Liver (tissue), 9 donors: ENCODE data around the gene TMEM163. TPM values are rescaled to one million over a fixed set of nuclear protein-coding genes. Genes with fewer than 3 reads are reported as not detected.

ENCODE experiments used
- DNase-seq: peaks from one replicate; pipeline ENCODE4 v3.0.0-alpha.2; 2017; ENCODE audit warnings: low spot score
- H3K27ac ChIP-seq, 2 donors: one replicate each; pipeline ENCODE4 v1.7.0; 2013; ENCODE audit warnings: inconsistent platforms in 2 of 2, low read length in 2 of 2, control low read depth in 1 of 2, low read depth in 1 of 2, mild to moderate bottlenecking in 1 of 2
- H3K27me3 ChIP-seq, 4 donors: one replicate each; pipeline versions ENCODE4 v1.6.1 to v1.7.0; 2013; ENCODE audit warnings: low read length in 3 of 4, inconsistent platforms in 1 of 4, mild to moderate bottlenecking in 1 of 4, moderate library complexity in 1 of 4; ENCODE audit not compliant: control insufficient read depth in 4 of 4, insufficient read depth in 4 of 4
- H3K36me3 ChIP-seq, 4 donors: one replicate each; pipeline versions ENCODE4 v1.6.1 to v1.7.0; 2013; ENCODE audit warnings: low read length in 3 of 4, mild to moderate bottlenecking in 3 of 4, low read depth in 1 of 4, moderate library complexity in 1 of 4; ENCODE audit not compliant: control insufficient read depth in 4 of 4, insufficient read depth in 3 of 4
- H3K4me1 ChIP-seq, 4 donors: one replicate each; pipeline versions ENCODE4 v1.6.1 to v1.7.0; 2013; ENCODE audit warnings: low read length in 3 of 4, mild to moderate bottlenecking in 3 of 4, moderate library complexity in 1 of 4; ENCODE audit not compliant: control insufficient read depth in 4 of 4, insufficient read depth in 4 of 4
- H3K4me3 ChIP-seq, 3 donors: one replicate each; pipeline versions ENCODE4 v1.6.1 to v1.7.0; 2013; ENCODE audit warnings: low read length in 3 of 3, control low read depth in 1 of 3, low read depth in 1 of 3, mild to moderate bottlenecking in 1 of 3
- H3K9ac ChIP-seq, 2 donors: one replicate each; pipeline ENCODE4 v1.7.0; 2013; ENCODE audit warnings: low read length in 2 of 2, mild to moderate bottlenecking in 2 of 2, moderate library complexity in 2 of 2, control low read depth in 1 of 2, low read depth in 1 of 2
- H3K9me3 ChIP-seq, 4 donors: one replicate each; pipeline versions ENCODE4 v1.6.1 to v1.7.0; 2013; ENCODE audit warnings: low read length in 3 of 4; ENCODE audit not compliant: control insufficient read depth in 4 of 4
- EGR1 ChIP-seq, 2 donors: IDR thresholded peaks; 2 replicates each; pipeline ENCODE4 v1.6.1; 2016 to 2018; ENCODE audit warnings: antibody characterized with exemption in 2 of 2, low read depth in 2 of 2
- FOXA2 ChIP-seq: IDR thresholded peaks from 2 replicates; pipeline ENCODE4 v1.6.1; 2016; ENCODE audit warnings: antibody characterized with exemption
- HNF4A ChIP-seq, 2 donors: conservative IDR thresholded peaks; 2 replicates each; pipeline ENCODE4 v1.6.1; 2016; ENCODE audit warnings: antibody characterized with exemption in 2 of 2, mild to moderate bottlenecking in 2 of 2
- NR2F2 ChIP-seq: IDR thresholded peaks from 2 replicates; pipeline ENCODE4 v1.6.1; 2016; ENCODE audit warnings: antibody characterized with exemption
- RAD21 ChIP-seq, 2 donors: IDR thresholded peaks; 2 replicates each; pipeline ENCODE4 v1.6.1; 2016; ENCODE audit warnings: antibody characterized with exemption in 2 of 2, mild to moderate bottlenecking in 2 of 2
- SP1 ChIP-seq: IDR thresholded peaks from 2 replicates; pipeline ENCODE4 v1.6.1; 2018; ENCODE audit warnings: antibody characterized with exemption, mild to moderate bottlenecking
- TAF1 ChIP-seq: conservative IDR thresholded peaks from 2 replicates; pipeline ENCODE4 v1.6.1; 2016; ENCODE audit warnings: antibody characterized with exemption, mild to moderate bottlenecking
- YY1 ChIP-seq: IDR thresholded peaks from 2 replicates; pipeline ENCODE4 v1.6.1; 2016; ENCODE audit warnings: antibody characterized with exemption, mild to moderate bottlenecking
- WGBS: extraction: QIAGEN DNeasy Blood & Tissue Kit; methylation state at CpG from one replicate; pipeline ENCODE4 v1.1.7; 2013; 5-methylcytosine and 5-hydroxymethylcytosine counted together
- polyA plus RNA-seq, 2 donors: library from polyadenylated mRNA; stranded (reverse) in 1 of 2; unstranded in 1 of 2; fragments of 200-250 nt in 1 of 2; fragments of >200 nt in 1 of 2; fragmentation: Nextera tagmentation in 1 of 2; extraction: Ambion mirVana in 1 of 2; gene quantifications; one replicate each; pipeline versions ENCODE4 v1.2.1 to v1.2.3, GENCODE V29; 2013 to 2015
- total RNA-seq, 2 donors: library from RNA; depleted of rRNA; stranded (reverse); fragments of >200 nt; gene quantifications; one replicate each; pipeline ENCODE4 v1.2.3, GENCODE V29; 2014
- TF ChIP-seq, protein P1 (sequence below): fragments of 150-350 bp; IDR thresholded peaks from 2 replicates; pipeline ENCODE4 v1.5.1; 2017; ENCODE audit warnings: improper control_type of control experiment, low read depth, low read length; ENCODE audit not compliant: missing input control
- TF ChIP-seq, protein P2 (sequence below): IDR thresholded peaks from 2 replicates; pipeline ENCODE4 v1.6.1; 2016; ENCODE audit warnings: antibody characterized with exemption
- TF ChIP-seq, protein P3 (sequence below): IDR thresholded peaks from 2 replicates; pipeline ENCODE4 v1.6.1; 2016; ENCODE audit warnings: antibody characterized with exemption, mild to moderate bottlenecking
- donor health status: healthy.
- donor health status: healthy.
- donor health status: healthy.
- donor health status: healthy.
- donor health status: healthy.

The TMEM163 gene
- total and polyA plus RNA-seq, 4 donors = 0.08 to 0.48 (median 0.25) TPM

- Histone ChIP-seq H3K4me3 (no peak overlapping the region), H3K27ac (no peak overlapping the region), H3K36me3 (peaks cover 0 to 2% (median 0%) of the 10 kb centered on the region in 4 donors), H3K9ac (no peak overlapping the region), H3K27me3 (no peaks in the 10 kb centered on the region), H3K4me1 (peaks cover 0 to 14% (median 9%) of the 10 kb centered on the region in 4 donors), H3K9me3 (no peaks in the 10 kb centered on the region)
- no peak for DNase-seq
- TF ChIP-seq, protein P1, sequence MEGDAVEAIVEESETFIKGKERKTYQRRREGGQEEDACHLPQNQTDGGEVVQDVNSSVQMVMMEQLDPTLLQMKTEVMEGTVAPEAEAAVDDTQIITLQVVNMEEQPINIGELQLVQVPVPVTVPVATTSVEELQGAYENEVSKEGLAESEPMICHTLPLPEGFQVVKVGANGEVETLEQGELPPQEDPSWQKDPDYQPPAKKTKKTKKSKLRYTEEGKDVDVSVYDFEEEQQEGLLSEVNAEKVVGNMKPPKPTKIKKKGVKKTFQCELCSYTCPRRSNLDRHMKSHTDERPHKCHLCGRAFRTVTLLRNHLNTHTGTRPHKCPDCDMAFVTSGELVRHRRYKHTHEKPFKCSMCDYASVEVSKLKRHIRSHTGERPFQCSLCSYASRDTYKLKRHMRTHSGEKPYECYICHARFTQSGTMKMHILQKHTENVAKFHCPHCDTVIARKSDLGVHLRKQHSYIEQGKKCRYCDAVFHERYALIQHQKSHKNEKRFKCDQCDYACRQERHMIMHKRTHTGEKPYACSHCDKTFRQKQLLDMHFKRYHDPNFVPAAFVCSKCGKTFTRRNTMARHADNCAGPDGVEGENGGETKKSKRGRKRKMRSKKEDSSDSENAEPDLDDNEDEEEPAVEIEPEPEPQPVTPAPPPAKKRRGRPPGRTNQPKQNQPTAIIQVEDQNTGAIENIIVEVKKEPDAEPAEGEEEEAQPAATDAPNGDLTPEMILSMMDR = no peak
- TF ChIP-seq, protein P2, sequence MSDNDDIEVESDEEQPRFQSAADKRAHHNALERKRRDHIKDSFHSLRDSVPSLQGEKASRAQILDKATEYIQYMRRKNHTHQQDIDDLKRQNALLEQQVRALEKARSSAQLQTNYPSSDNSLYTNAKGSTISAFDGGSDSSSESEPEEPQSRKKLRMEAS = no peak
- TF ChIP-seq NR2F2 (no peak), SP1 (no peak), HNF4A (conservative IDR thresholded peaks at IDR 0.05) (no peak), RAD21 (IDR thresholded peaks at IDR 0.05) (no peak)
- 81% methylated on average over 3 of the region's 3 CpGs for WGBS
Measured at GRCh38 chr2:134408791-134409190, 310.0 kb downstream of the TMEM163 start.

GRCh38 chr2:134408386-134408785 is 310.4 kb downstream of the TMEM163 start:
- H3K36me3 ChIP-seq = peaks cover 0 to 2% (median 0%) of the 10 kb centered on the region in 4 donors
- DNase-seq = no peak
- no peaks in the 10 kb centered on the region for H3K9me3 ChIP-seq
- H3K4me1 ChIP-seq = peaks cover 2 to 12% (median 7%) of the 10 kb centered on the region in 4 donors
- no peaks in the 10 kb centered on the region for H3K27me3 ChIP-seq
- no peak for TF ChIP-seq FOXA2
- no peak overlapping the region for H3K4me3 ChIP-seq
- 81% methylated on average over 3 of the region's 3 CpGs for WGBS
- no peak overlapping the region for H3K9ac ChIP-seq
- H3K27ac ChIP-seq = no peak overlapping the region

DNA sequence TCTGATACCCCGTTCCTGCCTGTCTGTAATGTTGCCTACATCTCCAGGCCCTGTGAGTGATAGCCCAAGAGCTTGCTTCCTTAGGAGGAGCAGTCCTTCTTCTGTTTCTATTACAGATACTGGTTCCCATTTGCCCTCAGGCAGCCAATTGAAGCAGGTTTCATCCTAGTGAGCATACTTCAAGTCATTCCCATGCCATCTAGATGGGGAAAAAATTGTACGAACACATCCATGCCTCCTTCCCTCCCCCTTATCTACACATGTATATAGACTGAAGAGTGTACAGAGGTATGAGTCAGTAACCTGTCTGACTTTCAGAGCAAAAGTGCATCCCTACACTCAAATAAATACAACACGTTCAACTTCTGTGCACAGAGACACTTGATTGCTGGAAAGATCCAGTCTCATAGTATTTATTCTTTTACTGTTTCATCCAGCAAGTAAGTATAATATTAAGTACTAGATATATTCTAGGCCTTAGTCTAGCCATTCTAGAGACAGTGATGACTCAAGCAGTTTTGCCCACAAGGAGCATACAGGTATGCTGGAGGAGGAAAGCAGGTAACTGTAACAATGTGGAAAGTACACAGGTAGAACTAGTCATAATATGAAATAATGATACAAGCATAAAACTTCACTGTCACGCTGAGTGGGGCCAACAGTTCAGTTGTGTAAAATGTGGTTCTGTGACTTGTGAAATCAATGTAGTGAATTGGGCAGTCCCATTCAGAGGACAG is 311.5 kb downstream of the TMEM163 start:
- peaks cover 0 to 2% (median 0%) of the 10 kb centered on the region in 4 donors for H3K36me3 ChIP-seq
- no peaks in the 10 kb centered on the region for H3K9me3 ChIP-seq
- H3K27ac ChIP-seq = no peak overlapping the region
- H3K4me3 ChIP-seq = no peak overlapping the region
- WGBS = 96% methylated on average over 4 of the region's 4 CpGs
- no peaks in the 10 kb centered on the region for H3K27me3 ChIP-seq
- no peak overlapping the region for H3K9ac ChIP-seq
- TF ChIP-seq SP1 (no peak), YY1 (no peak), TAF1 (no peak), EGR1 (IDR thresholded peaks at IDR 0.05; ENCODE audit: low read depth in 2 of 2) (no peak)
- TF ChIP-seq, protein P3, sequence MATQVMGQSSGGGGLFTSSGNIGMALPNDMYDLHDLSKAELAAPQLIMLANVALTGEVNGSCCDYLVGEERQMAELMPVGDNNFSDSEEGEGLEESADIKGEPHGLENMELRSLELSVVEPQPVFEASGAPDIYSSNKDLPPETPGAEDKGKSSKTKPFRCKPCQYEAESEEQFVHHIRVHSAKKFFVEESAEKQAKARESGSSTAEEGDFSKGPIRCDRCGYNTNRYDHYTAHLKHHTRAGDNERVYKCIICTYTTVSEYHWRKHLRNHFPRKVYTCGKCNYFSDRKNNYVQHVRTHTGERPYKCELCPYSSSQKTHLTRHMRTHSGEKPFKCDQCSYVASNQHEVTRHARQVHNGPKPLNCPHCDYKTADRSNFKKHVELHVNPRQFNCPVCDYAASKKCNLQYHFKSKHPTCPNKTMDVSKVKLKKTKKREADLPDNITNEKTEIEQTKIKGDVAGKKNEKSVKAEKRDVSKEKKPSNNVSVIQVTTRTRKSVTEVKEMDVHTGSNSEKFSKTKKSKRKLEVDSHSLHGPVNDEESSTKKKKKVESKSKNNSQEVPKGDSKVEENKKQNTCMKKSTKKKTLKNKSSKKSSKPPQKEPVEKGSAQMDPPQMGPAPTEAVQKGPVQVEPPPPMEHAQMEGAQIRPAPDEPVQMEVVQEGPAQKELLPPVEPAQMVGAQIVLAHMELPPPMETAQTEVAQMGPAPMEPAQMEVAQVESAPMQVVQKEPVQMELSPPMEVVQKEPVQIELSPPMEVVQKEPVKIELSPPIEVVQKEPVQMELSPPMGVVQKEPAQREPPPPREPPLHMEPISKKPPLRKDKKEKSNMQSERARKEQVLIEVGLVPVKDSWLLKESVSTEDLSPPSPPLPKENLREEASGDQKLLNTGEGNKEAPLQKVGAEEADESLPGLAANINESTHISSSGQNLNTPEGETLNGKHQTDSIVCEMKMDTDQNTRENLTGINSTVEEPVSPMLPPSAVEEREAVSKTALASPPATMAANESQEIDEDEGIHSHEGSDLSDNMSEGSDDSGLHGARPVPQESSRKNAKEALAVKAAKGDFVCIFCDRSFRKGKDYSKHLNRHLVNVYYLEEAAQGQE = no peak
- TF ChIP-seq, protein P2 = no peak
- H3K4me1 ChIP-seq = peaks cover 6 to 17% (median 12%) of the 10 kb centered on the region in 4 donors
- DNase-seq = no peak
